ENCODE measurements around the gene MERTK.

MERTK gene

DNA sequence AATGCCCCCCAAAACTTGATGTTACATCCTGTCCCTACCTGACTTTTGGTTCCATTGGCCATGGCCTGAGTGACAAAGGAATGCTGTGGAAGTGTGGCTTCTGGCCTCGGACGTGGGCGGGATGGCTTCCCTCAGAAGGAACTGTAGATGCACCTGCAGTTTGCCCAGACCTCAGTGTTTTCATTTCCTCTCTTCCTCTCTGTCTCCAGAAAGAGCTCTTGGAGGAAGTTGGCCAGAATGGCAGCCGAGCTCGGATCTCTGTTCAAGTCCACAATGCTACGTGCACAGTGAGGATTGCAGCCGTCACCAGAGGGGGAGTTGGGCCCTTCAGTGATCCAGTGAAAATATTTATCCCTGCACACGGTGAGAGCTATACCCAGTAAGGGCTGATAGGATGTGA, 95.6 kb downstream of the MERTK start:
- Histone ChIP-seq H3K9me2 (replicated peaks; ENCODE audit: low read depth, low read length) (no peaks in the 10 kb centered on the region), H3F3A (ENCODE audit: low read depth) (no peaks in the 10 kb centered on the region), H4K20me1 (ENCODE audit: insufficient read depth, low read length, poor library complexity, severe bottlenecking) (no peaks in the 10 kb centered on the region), H3K36me3 (ENCODE audit: insufficient read depth, low read length) (peaks cover 19% of the 10 kb centered on the region; the same call in 1 of the 2 replicates), H2AFZ (ENCODE audit: low read length) (no peak overlapping the region), H3K4me1 (ENCODE audit: insufficient read depth, low read length, poor library complexity, severe bottlenecking) (no peaks in the 10 kb centered on the region), H3K27me3 (ENCODE audit: insufficient read depth, low read length, poor library complexity, severe bottlenecking) (no peaks in the 10 kb centered on the region), H3K9me3 (ENCODE audit: insufficient read depth, low read depth, low read length) (no peaks in the 10 kb centered on the region), H3K4me3 (ENCODE audit: low read length, poor library complexity, severe bottlenecking) (no peak overlapping the region), H3K4me2 (ENCODE audit: low read depth, low read length, poor library complexity, severe bottlenecking) (no peak overlapping the region), H3K79me2 (ENCODE audit: insufficient read depth, low read length) (no peaks in the 10 kb centered on the region), H3K9ac (ENCODE audit: low read depth, low read length, poor library complexity, severe bottlenecking) (no peak overlapping the region)
- no peak for TF ChIP-seq EZH2phosphoT487 (IDR thresholded peaks at IDR 0.05; ENCODE audit: borderline replicate concordance)
- TF ChIP-seq, protein P1, sequence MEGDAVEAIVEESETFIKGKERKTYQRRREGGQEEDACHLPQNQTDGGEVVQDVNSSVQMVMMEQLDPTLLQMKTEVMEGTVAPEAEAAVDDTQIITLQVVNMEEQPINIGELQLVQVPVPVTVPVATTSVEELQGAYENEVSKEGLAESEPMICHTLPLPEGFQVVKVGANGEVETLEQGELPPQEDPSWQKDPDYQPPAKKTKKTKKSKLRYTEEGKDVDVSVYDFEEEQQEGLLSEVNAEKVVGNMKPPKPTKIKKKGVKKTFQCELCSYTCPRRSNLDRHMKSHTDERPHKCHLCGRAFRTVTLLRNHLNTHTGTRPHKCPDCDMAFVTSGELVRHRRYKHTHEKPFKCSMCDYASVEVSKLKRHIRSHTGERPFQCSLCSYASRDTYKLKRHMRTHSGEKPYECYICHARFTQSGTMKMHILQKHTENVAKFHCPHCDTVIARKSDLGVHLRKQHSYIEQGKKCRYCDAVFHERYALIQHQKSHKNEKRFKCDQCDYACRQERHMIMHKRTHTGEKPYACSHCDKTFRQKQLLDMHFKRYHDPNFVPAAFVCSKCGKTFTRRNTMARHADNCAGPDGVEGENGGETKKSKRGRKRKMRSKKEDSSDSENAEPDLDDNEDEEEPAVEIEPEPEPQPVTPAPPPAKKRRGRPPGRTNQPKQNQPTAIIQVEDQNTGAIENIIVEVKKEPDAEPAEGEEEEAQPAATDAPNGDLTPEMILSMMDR (conservative IDR thresholded peaks at IDR 0.05; ENCODE audit: low read length) = no peak

DNA sequence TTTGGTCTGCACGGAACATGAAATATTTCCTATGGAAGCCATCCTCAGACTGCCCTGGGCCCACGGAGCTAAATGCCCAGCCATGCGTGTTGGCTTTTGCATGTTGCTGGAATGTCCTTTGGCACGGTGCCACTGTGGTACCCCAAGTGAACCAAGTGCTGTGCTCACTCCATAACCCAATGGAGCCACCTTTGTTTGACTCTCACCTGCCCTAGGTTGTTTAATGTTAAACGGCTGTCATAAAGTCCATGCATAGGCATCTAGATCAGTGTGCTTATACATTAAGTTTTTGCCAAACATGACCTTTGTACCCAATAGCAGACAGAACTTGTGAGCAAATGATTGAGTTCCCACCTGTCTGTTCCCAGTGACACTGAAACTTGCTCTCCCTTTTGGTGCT, 96.7 kb downstream of the MERTK start:
- Histone ChIP-seq H4K20me1 (ENCODE audit: insufficient read depth, low read length, poor library complexity, severe bottlenecking) (no peaks in the 10 kb centered on the region), H3K4me2 (ENCODE audit: low read depth, low read length, poor library complexity, severe bottlenecking) (no peak overlapping the region), H3F3A (ENCODE audit: low read depth) (no peaks in the 10 kb centered on the region), H3K9me2 (replicated peaks; ENCODE audit: low read depth, low read length) (no peaks in the 10 kb centered on the region), H3K36me3 (ENCODE audit: insufficient read depth, low read length) (peaks cover 25% of the 10 kb centered on the region; the same call in 1 of the 2 replicates), H3K4me1 (ENCODE audit: insufficient read depth, low read length, poor library complexity, severe bottlenecking) (no peaks in the 10 kb centered on the region), H3K4me3 (ENCODE audit: low read length, poor library complexity, severe bottlenecking) (no peak overlapping the region), H3K9ac (ENCODE audit: low read depth, low read length, poor library complexity, severe bottlenecking) (no peak overlapping the region), H3K79me2 (ENCODE audit: insufficient read depth, low read length) (no peaks in the 10 kb centered on the region), H3K27me3 (ENCODE audit: insufficient read depth, low read length, poor library complexity, severe bottlenecking) (no peaks in the 10 kb centered on the region), H2AFZ (ENCODE audit: low read length) (no peak overlapping the region), H3K9me3 (ENCODE audit: insufficient read depth, low read depth, low read length) (no peaks in the 10 kb centered on the region)
- no peak for TF ChIP-seq EZH2phosphoT487 (IDR thresholded peaks at IDR 0.05; ENCODE audit: borderline replicate concordance)
- TF ChIP-seq, protein P1 (conservative IDR thresholded peaks at IDR 0.05; ENCODE audit: low read length) = no peak

DNA sequence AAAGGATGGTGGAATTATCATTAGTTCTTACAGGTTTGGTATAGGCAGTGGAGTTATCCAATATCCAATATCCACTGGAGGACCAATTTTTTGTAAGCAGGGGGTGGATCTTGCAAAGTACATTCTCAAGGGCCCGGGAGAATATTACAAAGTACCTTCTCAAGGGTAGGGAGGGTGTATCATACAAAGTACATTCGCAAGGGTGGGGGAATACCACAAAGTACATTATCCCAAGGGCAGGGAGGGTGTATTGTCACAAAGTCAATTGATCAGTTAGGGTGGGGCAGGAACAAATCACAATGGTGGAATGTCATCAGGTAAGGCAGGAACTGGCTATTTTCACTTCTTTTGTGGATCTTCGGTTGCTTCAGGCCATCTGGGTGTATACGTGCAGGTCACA, 101.4 kb downstream of the MERTK start:
- Histone ChIP-seq H3K79me2 (ENCODE audit: insufficient read depth, low read length) (no peaks in the 10 kb centered on the region), H2AFZ (ENCODE audit: low read length) (no peak overlapping the region), H3K36me3 (ENCODE audit: insufficient read depth, low read length) (peaks cover 34% of the 10 kb centered on the region; the same call in 1 of the 2 replicates), H3K9me3 (ENCODE audit: insufficient read depth, low read depth, low read length) (no peaks in the 10 kb centered on the region), H3K4me1 (ENCODE audit: insufficient read depth, low read length, poor library complexity, severe bottlenecking) (no peaks in the 10 kb centered on the region), H3K9ac (ENCODE audit: low read depth, low read length, poor library complexity, severe bottlenecking) (no peak overlapping the region), H3K9me2 (replicated peaks; ENCODE audit: low read depth, low read length) (no peaks in the 10 kb centered on the region), H3K27me3 (ENCODE audit: insufficient read depth, low read length, poor library complexity, severe bottlenecking) (no peaks in the 10 kb centered on the region), H3F3A (ENCODE audit: low read depth) (no peaks in the 10 kb centered on the region), H3K4me3 (ENCODE audit: low read length, poor library complexity, severe bottlenecking) (no peak overlapping the region), H4K20me1 (ENCODE audit: insufficient read depth, low read length, poor library complexity, severe bottlenecking) (no peaks in the 10 kb centered on the region), H3K4me2 (ENCODE audit: low read depth, low read length, poor library complexity, severe bottlenecking) (no peak overlapping the region)
- TF ChIP-seq, protein P1 (conservative IDR thresholded peaks at IDR 0.05; ENCODE audit: low read length) = no peak
- no peak for TF ChIP-seq EZH2phosphoT487 (IDR thresholded peaks at IDR 0.05; ENCODE audit: borderline replicate concordance)

Data from Loucy (cell line).